Natural killer cell (primary cell): ENCODE data around the gene MMD2. TPM values are rescaled to one million over a fixed set of nuclear protein-coding genes. Genes with fewer than 3 reads are reported as not detected.
"Not testable (repeated sequence)": the region's sequence is repeated elsewhere in the genome, so short reads cannot be mapped to it uniquely, and the experiment has no call there.

Source experiments
- ATAC-seq, 3 donors: fragments of 150-1000 bp in 2 of 3; fragments of 200-7000 bp in 1 of 3; cut with Tn5 transposase; 1 replicate in 1 of 3; 2 replicates in 2 of 3; pipeline ENCODE4 v1.10.0; 2021; ENCODE audit warnings: mild to moderate bottlenecking in 2 of 3, moderate library complexity in 2 of 3
- DNase-seq, 2 donors: peaks; one replicate each; pipeline versions ENCODE4 v3.0.0 to v3.0.0-alpha.2; 2013 to 2021; ENCODE audit warnings: mixed read lengths in 1 of 2
- H3K27ac ChIP-seq: one replicate; pipeline ENCODE4 v1.5.1; 2013; ENCODE audit warnings: mild to moderate bottlenecking, low read length
- H3K27me3 ChIP-seq: one replicate; pipeline ENCODE4 v1.6.1; 2013; ENCODE audit warnings: low read length; ENCODE audit not compliant: control insufficient read depth, insufficient read depth
- H3K36me3 ChIP-seq: one replicate; pipeline ENCODE4 v1.6.1; 2013; ENCODE audit warnings: low read length; ENCODE audit not compliant: control insufficient read depth, insufficient read depth
- H3K4me1 ChIP-seq: one replicate; pipeline ENCODE4 v1.6.1; 2013; ENCODE audit warnings: low read length; ENCODE audit not compliant: control insufficient read depth, insufficient read depth
- H3K4me3 ChIP-seq: one replicate; pipeline ENCODE4 v1.5.1; 2013; ENCODE audit warnings: low read length
- H3K9me3 ChIP-seq: one replicate; pipeline ENCODE4 v1.6.1; 2013; ENCODE audit warnings: low read length; ENCODE audit not compliant: control insufficient read depth, insufficient read depth
- H3K27ac Mint-ChIP-seq, 2 donors: one replicate each; pipeline ENCODE4 v1.8.0; 2022; ENCODE audit warnings: mild to moderate bottlenecking in 2 of 2, mixed read lengths in 2 of 2, moderate library complexity in 1 of 2
- H3K27me3 Mint-ChIP-seq, 2 donors: one replicate each; pipeline ENCODE4 v1.8.0; 2022; ENCODE audit warnings: low read depth in 2 of 2, mixed read lengths in 2 of 2
- H3K36me3 Mint-ChIP-seq: one replicate; pipeline ENCODE4 v1.8.0; 2022; ENCODE audit warnings: mixed read lengths
- H3K4me1 Mint-ChIP-seq, 2 donors: one replicate each; pipeline ENCODE4 v1.8.0; 2022; ENCODE audit warnings: mixed read lengths in 2 of 2
- H3K4me3 Mint-ChIP-seq: one replicate; pipeline ENCODE4 v1.8.0; 2022; ENCODE audit warnings: mild to moderate bottlenecking, moderate library complexity, mixed read lengths
- H3K9me3 Mint-ChIP-seq, 2 donors: one replicate each; pipeline ENCODE4 v1.8.0; 2022; ENCODE audit warnings: mixed read lengths in 2 of 2
- CTCF ChIP-seq: fragments of 200-600 bp; IDR thresholded peaks from one replicate; pipeline ENCODE4 v1.8.0; 2022; ENCODE audit warnings: antibody characterized with exemption
- WGBS: methylation state at CpG from one replicate; pipeline ENCODE4 v1.1.7; 2013; ENCODE audit warnings: missing lambda C conversion rate; ENCODE audit not compliant: insufficient coverage; 5-methylcytosine and 5-hydroxymethylcytosine counted together
- intact Hi-C: fragments of 100-400 bp; cut with micrococcal nuclease; formaldehyde crosslinking; loops from one replicate; pipeline ENCODE4 v1.14.2; 2022
- total RNA-seq, 4 donors: library from RNA; stranded (reverse); fragments of 120-200 nt in 1 of 4; gene quantifications; one replicate each; pipeline versions ENCODE4 v1.2.3 to v1.2.4, GENCODE V29; 2013 to 2022

Gene MMD2
- total RNA-seq, 3 donors from 2014 or later (not counting 1 experiment from before 2014, with no cell fraction given), result not detected

GRCh38 chr7:4894482-4894881 is 64.5 kb downstream of the MMD2 start:
- ATAC-seq (no peak), DNase-seq (no peak)
- no peaks in the 10 kb centered on the region for H3K36me3 Mint-ChIP-seq
- no peaks in the 10 kb centered on the region for H3K9me3 Mint-ChIP-seq
- Histone ChIP-seq H3K4me3 (no peak overlapping the region), H3K27ac (no peak overlapping the region), H3K27me3 (no peaks in the 10 kb centered on the region), H3K36me3 (no peaks in the 10 kb centered on the region), H3K4me1 (no peaks in the 10 kb centered on the region), H3K9me3 (no peaks in the 10 kb centered on the region)
- no peak for TF ChIP-seq CTCF
- intact Hi-C loops, result no loop called here
- no peak overlapping the region for H3K27ac Mint-ChIP-seq
- 87% methylated on average over 9 of the region's 9 CpGs for WGBS
- peaks cover 5 to 10% of the 10 kb centered on the region in 2 donors for H3K27me3 Mint-ChIP-seq
- H3K4me1 Mint-ChIP-seq, result no peaks in the 10 kb centered on the region
- H3K4me3 Mint-ChIP-seq, result no peak overlapping the region

GRCh38 chr7:4893929-4894475 is 65.0 kb downstream of the MMD2 start:
- 88% methylated on average over 8 of the region's 8 CpGs for WGBS
- intact Hi-C loops, result no loop called here
- H3K4me1 ChIP-seq, result no peaks in the 10 kb centered on the region

GRCh38 chr7:4893188-4893587 is 65.8 kb downstream of the MMD2 start:
- H3K4me3 ChIP-seq, H3K27ac Mint-ChIP-seq, ATAC-seq, H3K4me1 ChIP-seq, H3K36me3 ChIP-seq, H3K4me3 Mint-ChIP-seq, H3K27me3 ChIP-seq, DNase-seq, H3K36me3 Mint-ChIP-seq, H3K9me3 ChIP-seq, H3K27ac ChIP-seq, intact Hi-C loops, H3K4me1 Mint-ChIP-seq, H3K9me3 Mint-ChIP-seq: not testable (repeated sequence)
- H3K27me3 Mint-ChIP-seq, result peaks cover 6 to 10% of the 10 kb centered on the region in 2 donors
- WGBS, result 89% methylated on average over 4 of the region's 4 CpGs

More at GRCh38 chr7:4893929-4894475, 65.0 kb downstream of the MMD2 start:
- Histone ChIP-seq H3K36me3 (no peaks in the 10 kb centered on the region), H3K4me3 (no peak overlapping the region), H3K9me3 (no peaks in the 10 kb centered on the region), H3K27me3 (no peaks in the 10 kb centered on the region), H3K27ac (no peak overlapping the region)
- ATAC-seq (no peak), DNase-seq (no peak)
- Mint-ChIP-seq H3K4me3 (no peak overlapping the region), H3K4me1 (no peaks in the 10 kb centered on the region), H3K27me3 (peaks cover 9 to 10% of the 10 kb centered on the region in 2 donors), H3K36me3 (no peaks in the 10 kb centered on the region), H3K9me3 (no peaks in the 10 kb centered on the region), H3K27ac (no peak overlapping the region)
- no peak for TF ChIP-seq CTCF

GRCh38 chr7:4891522-4891921 is 67.5 kb downstream of the MMD2 start:
- H3K27ac ChIP-seq, ATAC-seq, H3K27ac Mint-ChIP-seq, DNase-seq, H3K36me3 Mint-ChIP-seq, H3K36me3 ChIP-seq, H3K4me3 Mint-ChIP-seq, H3K4me3 ChIP-seq, H3K27me3 ChIP-seq, H3K9me3 ChIP-seq, H3K4me1 Mint-ChIP-seq, H3K9me3 Mint-ChIP-seq, H3K4me1 ChIP-seq, intact Hi-C loops: not testable (repeated sequence)
- 80% methylated on average over 2 of the region's 2 CpGs for WGBS
- peaks cover 6 to 10% of the 10 kb centered on the region in 2 donors for H3K27me3 Mint-ChIP-seq
